ENCODE measurements around the gene NRN1L. TPM values are rescaled to one million over a fixed set of nuclear protein-coding genes. Genes with fewer than 3 reads are reported as not detected.

NRN1L gene
- total RNA-seq, 1 experiment from 2014 or later: 0.58 TPM

- no peaks in the 10 kb centered on the region for H3K36me3 ChIP-seq (ENCODE audit: insufficient read depth, low read length, poor library complexity, severe bottlenecking)
- H3K27me3 ChIP-seq (replicated peaks; ENCODE audit: insufficient read depth, low read depth, low read length, poor library complexity): no peaks in the 10 kb centered on the region
- no TSS peak for BruUV-seq (replicated peaks)
- POLR2A ChIA-PET (ENCODE audit: low non-redundant PET): no interaction called here
- DNase-seq (ENCODE audit: low spot score): peak; percentile 33
- H3K27ac ChIP-seq (ENCODE audit: low read depth, low read length, poor library complexity, severe bottlenecking): peak overlapping the region; percentile 99
- intact Hi-C loops (cut with micrococcal nuclease; ENCODE audit: unreplicated experiment): no loop called here
- peaks cover 29% of the 10 kb centered on the region for H3K4me1 ChIP-seq (ENCODE audit: insufficient read depth, low read length, poor library complexity, severe bottlenecking)
- TF ChIP-seq, protein P1, sequence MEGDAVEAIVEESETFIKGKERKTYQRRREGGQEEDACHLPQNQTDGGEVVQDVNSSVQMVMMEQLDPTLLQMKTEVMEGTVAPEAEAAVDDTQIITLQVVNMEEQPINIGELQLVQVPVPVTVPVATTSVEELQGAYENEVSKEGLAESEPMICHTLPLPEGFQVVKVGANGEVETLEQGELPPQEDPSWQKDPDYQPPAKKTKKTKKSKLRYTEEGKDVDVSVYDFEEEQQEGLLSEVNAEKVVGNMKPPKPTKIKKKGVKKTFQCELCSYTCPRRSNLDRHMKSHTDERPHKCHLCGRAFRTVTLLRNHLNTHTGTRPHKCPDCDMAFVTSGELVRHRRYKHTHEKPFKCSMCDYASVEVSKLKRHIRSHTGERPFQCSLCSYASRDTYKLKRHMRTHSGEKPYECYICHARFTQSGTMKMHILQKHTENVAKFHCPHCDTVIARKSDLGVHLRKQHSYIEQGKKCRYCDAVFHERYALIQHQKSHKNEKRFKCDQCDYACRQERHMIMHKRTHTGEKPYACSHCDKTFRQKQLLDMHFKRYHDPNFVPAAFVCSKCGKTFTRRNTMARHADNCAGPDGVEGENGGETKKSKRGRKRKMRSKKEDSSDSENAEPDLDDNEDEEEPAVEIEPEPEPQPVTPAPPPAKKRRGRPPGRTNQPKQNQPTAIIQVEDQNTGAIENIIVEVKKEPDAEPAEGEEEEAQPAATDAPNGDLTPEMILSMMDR (conservative IDR thresholded peaks at IDR 0.05; ENCODE audit: low read depth, low read length): no peak
- no peak for TF ChIP-seq EZH2 (IDR thresholded peaks at IDR 0.05; ENCODE audit: borderline replicate concordance, low read depth, low read length, poor library complexity, severe bottlenecking)
- H3K4me3 ChIP-seq (ENCODE audit: low read depth, low read length, poor library complexity, severe bottlenecking): peak overlapping the region; percentile 89
- CTCF ChIA-PET: no interaction called here
- no peaks in the 10 kb centered on the region for H3K9me3 ChIP-seq (ENCODE audit: low read depth, low read length, poor library complexity, severe bottlenecking)
These were observed 43.4 kb upstream of the NRN1L start for GRCh38 chr16:67841198-67841815.

DNA sequence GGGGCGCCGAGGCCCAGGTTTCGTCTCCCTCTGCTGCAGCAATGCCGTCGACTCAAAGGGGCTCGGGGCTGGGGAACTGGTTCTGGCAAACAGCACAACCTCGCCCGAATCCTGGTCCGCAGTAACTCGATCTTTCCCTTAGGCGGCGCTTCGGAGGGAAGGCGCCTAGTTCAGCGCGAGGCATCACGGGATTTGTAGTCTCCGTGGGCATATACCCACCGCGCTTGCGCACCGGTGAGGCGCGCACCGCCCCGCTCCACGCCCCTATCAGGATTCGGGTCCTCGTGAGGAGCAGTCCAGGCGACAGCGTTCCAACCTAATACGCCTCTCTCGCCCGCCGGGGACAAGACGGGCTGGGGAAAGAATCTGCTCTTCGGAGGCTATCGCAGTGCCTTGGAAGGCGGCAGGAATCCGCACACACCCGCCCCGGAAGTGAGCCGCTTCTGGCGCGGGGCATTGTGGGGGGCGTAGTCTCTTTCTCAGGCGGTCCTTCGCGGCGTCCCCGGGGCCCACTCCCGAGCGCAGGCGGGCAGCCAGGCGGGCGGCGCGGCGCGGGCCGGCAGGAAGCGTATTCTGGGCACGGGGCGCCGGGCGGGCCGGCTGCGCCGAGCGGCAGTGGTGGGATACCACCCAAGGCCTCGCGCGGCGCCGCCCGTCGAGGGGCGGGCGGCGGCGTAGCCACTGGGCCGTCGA is 42.7 kb upstream of the NRN1L start, which contains the start of gene THAP11:
TSS of gene THAP11 (plus strand) at position 505 of the 693 bp plus-strand sequence. CDS start 235 bp downstream, outside the sequence.
- POLR2A ChIA-PET (ENCODE audit: low non-redundant PET): no interaction called here
- TF ChIP-seq EZH2 (IDR thresholded peaks at IDR 0.05; ENCODE audit: borderline replicate concordance, low read depth, low read length, poor library complexity, severe bottlenecking): no peak
- TF ChIP-seq, protein P1 (conservative IDR thresholded peaks at IDR 0.05; ENCODE audit: low read depth, low read length): peak; percentile 85
- Histone ChIP-seq H3K36me3 (ENCODE audit: insufficient read depth, low read length, poor library complexity, severe bottlenecking) (no peaks in the 10 kb centered on the region), H3K27ac (ENCODE audit: low read depth, low read length, poor library complexity, severe bottlenecking) (peak within 1 kb of the TSS; percentile 99), H3K27me3 (replicated peaks; ENCODE audit: insufficient read depth, low read depth, low read length, poor library complexity) (no peaks in the 10 kb centered on the region), H3K9me3 (ENCODE audit: low read depth, low read length, poor library complexity, severe bottlenecking) (no peaks in the 10 kb centered on the region), H3K4me1 (ENCODE audit: insufficient read depth, low read length, poor library complexity, severe bottlenecking) (peaks cover 29% of the 10 kb centered on the region), H3K4me3 (ENCODE audit: low read depth, low read length, poor library complexity, severe bottlenecking) (peak within 1 kb of the TSS; percentile 89)
- intact Hi-C loops (cut with micrococcal nuclease; ENCODE audit: unreplicated experiment): no loop called here
- CTCF ChIA-PET: no interaction called here
- no TSS peak for BruUV-seq (replicated peaks)
- peak; percentile 98 for DNase-seq (ENCODE audit: low spot score)

DNA sequence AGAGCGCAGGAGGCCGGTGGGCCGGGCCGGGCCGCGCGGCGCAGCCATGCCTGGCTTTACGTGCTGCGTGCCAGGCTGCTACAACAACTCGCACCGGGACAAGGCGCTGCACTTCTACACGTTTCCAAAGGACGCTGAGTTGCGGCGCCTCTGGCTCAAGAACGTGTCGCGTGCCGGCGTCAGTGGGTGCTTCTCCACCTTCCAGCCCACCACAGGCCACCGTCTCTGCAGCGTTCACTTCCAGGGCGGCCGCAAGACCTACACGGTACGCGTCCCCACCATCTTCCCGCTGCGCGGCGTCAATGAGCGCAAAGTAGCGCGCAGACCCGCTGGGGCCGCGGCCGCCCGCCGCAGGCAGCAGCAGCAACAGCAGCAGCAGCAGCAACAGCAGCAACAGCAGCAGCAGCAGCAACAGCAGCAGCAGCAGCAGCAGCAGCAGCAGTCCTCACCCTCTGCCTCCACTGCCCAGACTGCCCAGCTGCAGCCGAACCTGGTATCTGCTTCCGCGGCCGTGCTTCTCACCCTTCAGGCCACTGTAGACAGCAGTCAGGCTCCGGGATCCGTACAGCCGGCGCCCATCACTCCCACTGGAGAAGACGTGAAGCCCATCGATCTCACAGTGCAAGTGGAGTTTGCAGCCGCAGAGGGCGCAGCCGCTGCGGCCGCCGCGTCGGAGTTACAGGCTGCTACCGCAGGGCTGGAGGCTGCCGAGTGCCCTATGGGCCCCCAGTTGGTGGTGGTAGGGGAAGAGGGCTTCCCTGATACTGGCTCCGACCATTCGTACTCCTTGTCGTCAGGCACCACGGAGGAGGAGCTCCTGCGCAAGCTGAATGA is 42.0 kb upstream of the NRN1L start:
- no peaks in the 10 kb centered on the region for H3K36me3 ChIP-seq (ENCODE audit: insufficient read depth, low read length, poor library complexity, severe bottlenecking)
- peaks cover 29% of the 10 kb centered on the region for H3K4me1 ChIP-seq (ENCODE audit: insufficient read depth, low read length, poor library complexity, severe bottlenecking)
- TF ChIP-seq EZH2 (IDR thresholded peaks at IDR 0.05; ENCODE audit: borderline replicate concordance, low read depth, low read length, poor library complexity, severe bottlenecking): no peak
- TF ChIP-seq, protein P1 (conservative IDR thresholded peaks at IDR 0.05; ENCODE audit: low read depth, low read length): peak; percentile 33; the same call in 1 of the 2 replicates
- peak overlapping the region; percentile 89 for H3K4me3 ChIP-seq (ENCODE audit: low read depth, low read length, poor library complexity, severe bottlenecking)
- ChIA-PET CTCF (no interaction called here), POLR2A (ENCODE audit: low non-redundant PET) (no interaction called here)
- peak; percentile 74 for DNase-seq (ENCODE audit: low spot score)
- BruUV-seq (replicated peaks): no TSS peak
- H3K9me3 ChIP-seq (ENCODE audit: low read depth, low read length, poor library complexity, severe bottlenecking): no peaks in the 10 kb centered on the region
- H3K27me3 ChIP-seq (replicated peaks; ENCODE audit: insufficient read depth, low read depth, low read length, poor library complexity): no peaks in the 10 kb centered on the region
- peak overlapping the region; percentile 99 for H3K27ac ChIP-seq (ENCODE audit: low read depth, low read length, poor library complexity, severe bottlenecking)
- intact Hi-C loops (cut with micrococcal nuclease; ENCODE audit: unreplicated experiment): no loop called here
